ENCODE measurements around the gene LIME1. TPM values are rescaled to one million over a fixed set of nuclear protein-coding genes. Genes with fewer than 3 reads are reported as not detected.

The LIME1 gene
- total RNA-seq, 1 experiment from 2014 or later = 13.5 TPM

DNA sequence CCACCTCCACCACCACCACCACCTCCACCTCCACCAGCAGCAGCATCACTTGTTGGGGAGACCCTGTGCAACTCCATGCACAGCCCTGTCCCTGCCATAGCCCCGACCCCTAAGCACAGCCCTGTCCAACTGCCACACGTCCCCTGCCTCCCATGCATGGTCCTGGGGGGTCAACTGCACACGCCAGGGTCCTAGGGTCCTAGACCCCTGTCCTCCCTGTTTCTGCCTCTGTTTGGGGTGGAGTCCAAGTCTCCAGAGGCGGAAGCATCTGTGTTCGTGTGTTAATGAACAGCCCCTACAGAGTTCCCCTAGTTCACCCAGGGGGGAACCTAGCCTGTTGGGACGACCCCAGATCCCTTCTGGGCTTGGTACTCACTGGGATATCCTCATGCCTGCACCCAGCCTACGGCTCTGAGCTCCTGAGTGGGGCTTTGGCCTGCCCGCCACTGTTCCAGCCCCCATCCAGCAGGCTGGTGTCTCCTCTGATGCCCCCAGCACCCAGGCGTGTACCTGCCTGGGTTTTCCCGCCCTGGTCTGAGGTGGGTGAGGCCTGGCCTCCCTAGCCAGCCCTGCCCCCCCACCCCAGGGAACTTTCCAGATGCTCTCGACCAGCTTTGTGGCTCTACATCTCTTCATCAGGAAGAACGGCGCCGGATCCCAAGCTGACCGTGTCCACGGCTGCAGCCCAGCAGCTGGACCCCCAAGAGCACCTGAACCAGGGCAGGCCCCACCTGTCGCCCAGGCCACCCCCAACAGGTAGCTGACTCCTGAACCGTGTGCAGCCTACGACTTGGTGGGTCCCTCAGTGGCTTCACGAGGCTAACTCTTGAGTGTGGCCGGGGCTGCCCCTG, 42.5 kb upstream of the LIME1 start:
- Histone ChIP-seq H3K23me2 (ENCODE audit: insufficient read length, low read depth, low read length, poor library complexity, severe bottlenecking) (peaks cover 4% of the 10 kb centered on the region), H3K4me1 (ENCODE audit: insufficient read depth, low read length) (no peaks in the 10 kb centered on the region), H3K23ac (ENCODE audit: insufficient read length, low read depth, low read length) (no peak overlapping the region), H3K18ac (ENCODE audit: insufficient read length, low read depth, low read length) (no peak overlapping the region), H2AFZ (ENCODE audit: low read length) (no peak overlapping the region), H3K79me2 (ENCODE audit: insufficient read depth, low read length) (no peaks in the 10 kb centered on the region), H3K27ac (ENCODE audit: insufficient read length, low read depth, low read length) (no peak overlapping the region), H2BK5ac (ENCODE audit: insufficient read length, low read length) (no peak overlapping the region), H3K9me3 (ENCODE audit: control insufficient read depth, low read depth, low read length) (no peaks in the 10 kb centered on the region), H3K4ac (ENCODE audit: low read depth, low read length) (no peak overlapping the region), H4K20me1 (ENCODE audit: control insufficient read depth, insufficient read depth, insufficient read length) (no peaks in the 10 kb centered on the region), H3T11ph (ENCODE audit: low read length) (no peak overlapping the region), H2BK12ac (ENCODE audit: insufficient read length, low read depth, low read length) (no peak overlapping the region), H3K4me2 (ENCODE audit: insufficient read depth, insufficient read length, low read length) (no peak overlapping the region), H3K27me3 (ENCODE audit: insufficient read depth, low read length) (no peaks in the 10 kb centered on the region), H2BK120ac (ENCODE audit: low read depth, low read length, poor library complexity, severe bottlenecking) (no peak overlapping the region), H4K8ac (replicated peaks; ENCODE audit: insufficient read length, low read depth, low read length) (no peak overlapping the region), H2AK5ac (ENCODE audit: insufficient read length, low read length) (no peak overlapping the region), H3K9ac (ENCODE audit: extremely low read depth, insufficient read length, low read length) (no peak overlapping the region), H3K79me1 (ENCODE audit: insufficient read depth, low read depth, low read length, poor library complexity, severe bottlenecking) (no peaks in the 10 kb centered on the region), H3K56ac (ENCODE audit: insufficient read length, low read depth, low read length) (no peak overlapping the region), H2BK15ac (ENCODE audit: low read depth, low read length) (no peak overlapping the region), H4K91ac (ENCODE audit: insufficient read length, low read depth, low read length) (no peak overlapping the region), H4K5ac (ENCODE audit: insufficient read length, low read depth, low read length) (no peak overlapping the region), H3K14ac (ENCODE audit: insufficient read depth, low read length) (no peak overlapping the region), H2BK20ac (ENCODE audit: low read depth, low read length, poor library complexity, severe bottlenecking) (no peak overlapping the region)
- Mint-ChIP-seq H3K4me1 (peaks cover 2 to 10% of the 10 kb centered on the region in 2 experiments), H3K9me3 (peaks cover 3 to 5% of the 10 kb centered on the region in 2 experiments; a peak in 3 of 5 replicates), H3K27ac (no peak overlapping the region), H3K36me3 (ENCODE audit: insufficient read depth in 1 of 3, low read depth in 3 of 3) (peaks cover 14 to 20% (median 17%) of the 10 kb centered on the region in 3 experiments; a peak in 6 of 7 replicates), H3K4me3 (no peak overlapping the region), H3K27me3 (ENCODE audit: low read depth) (peaks cover 6% of the 10 kb centered on the region)
- TF ChIP-seq CTCF (conservative IDR thresholded peaks at IDR 0.05) = no peak
- no CpG with 5 or more reads among the region's 21 CpGs for WGBS (ENCODE audit: extremely low coverage, insufficient read length, low lambda C conversion rate)
- DNase-seq = no peak
